NCI-H146 treated with DMSO at 0.1 percent for 48 hours (cell line): ENCODE measurements around the gene NUDT1.
"Not testable (repeated sequence)": the region's sequence is repeated elsewhere in the genome, so short reads cannot be mapped to it uniquely, and the experiment has no call there.

ENCODE experiments used
- DNase-seq: peaks from one replicate; lab custom pipeline; 2025; ENCODE audit not compliant: unreplicated experiment; lab: John Stamatoyannopoulos, UW

The NUDT1 gene

GRCh38 chr7:2264158-2264557 lies 22.1 kb downstream of the NUDT1 start:
- no peak for DNase-seq

DNA sequence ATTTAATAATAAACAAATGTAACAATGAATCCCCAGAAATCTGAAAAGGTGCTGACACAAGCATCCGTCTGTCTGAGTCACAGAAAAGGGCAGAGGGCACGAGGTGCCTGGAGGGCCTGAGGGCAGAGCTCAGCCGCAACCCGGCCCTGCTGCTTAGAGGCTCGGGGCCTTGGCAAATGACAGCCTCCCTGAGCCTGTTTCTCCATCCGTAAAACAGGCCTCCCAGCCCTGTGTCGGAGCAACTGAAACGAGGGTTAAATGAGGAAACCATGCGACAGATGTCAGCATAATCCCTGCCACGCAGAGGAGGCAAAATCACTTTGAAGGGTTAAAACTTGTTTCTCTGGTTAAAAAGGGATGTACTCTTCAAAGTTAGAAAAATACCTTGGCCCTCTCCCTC lies 24.9 kb downstream of the NUDT1 start:
- DNase-seq: no peak

DNA sequence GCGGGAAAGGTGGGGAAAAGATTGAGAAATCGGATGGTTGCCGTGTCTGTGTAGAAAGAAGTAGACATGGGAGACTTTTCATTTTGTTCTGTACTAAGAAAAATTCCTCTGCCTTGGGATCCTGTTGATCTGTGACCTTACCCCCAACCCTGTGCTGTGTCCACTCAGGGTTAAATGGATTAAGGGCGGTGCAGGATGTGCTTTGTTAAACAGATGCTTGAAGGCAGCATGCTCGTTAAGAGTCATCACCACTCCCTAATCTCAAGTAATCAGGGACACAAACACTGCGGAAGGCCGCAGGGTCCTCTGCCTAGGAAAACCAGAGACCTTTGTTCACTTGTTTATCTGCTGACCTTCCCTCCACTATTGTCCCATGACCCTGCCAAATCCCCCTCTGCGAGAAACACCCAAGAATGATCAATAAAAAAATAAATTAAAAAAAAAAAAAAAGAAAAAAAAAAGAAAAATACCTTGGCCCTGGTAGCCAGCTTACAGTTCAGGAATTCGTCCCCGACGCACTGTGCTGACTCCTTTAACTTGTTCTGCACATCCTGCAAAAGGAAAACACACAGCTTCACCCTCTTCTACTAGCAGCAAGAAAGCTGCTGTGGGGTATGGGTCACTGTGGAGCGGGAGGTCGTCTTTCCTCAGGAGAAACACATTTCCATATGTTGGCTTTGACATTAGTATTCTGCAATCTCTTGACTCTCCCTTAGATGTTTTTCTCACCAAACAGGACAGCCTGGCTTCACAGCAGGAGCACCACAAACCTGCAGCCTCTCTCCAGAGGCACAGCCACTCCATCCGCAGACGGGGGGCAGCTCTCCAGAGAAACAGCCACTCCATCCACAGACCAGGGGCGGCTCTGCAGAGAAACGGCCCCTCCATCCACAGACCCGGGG lies 27.3 kb downstream of the NUDT1 start:
- DNase-seq: not testable (repeated sequence)

DNA sequence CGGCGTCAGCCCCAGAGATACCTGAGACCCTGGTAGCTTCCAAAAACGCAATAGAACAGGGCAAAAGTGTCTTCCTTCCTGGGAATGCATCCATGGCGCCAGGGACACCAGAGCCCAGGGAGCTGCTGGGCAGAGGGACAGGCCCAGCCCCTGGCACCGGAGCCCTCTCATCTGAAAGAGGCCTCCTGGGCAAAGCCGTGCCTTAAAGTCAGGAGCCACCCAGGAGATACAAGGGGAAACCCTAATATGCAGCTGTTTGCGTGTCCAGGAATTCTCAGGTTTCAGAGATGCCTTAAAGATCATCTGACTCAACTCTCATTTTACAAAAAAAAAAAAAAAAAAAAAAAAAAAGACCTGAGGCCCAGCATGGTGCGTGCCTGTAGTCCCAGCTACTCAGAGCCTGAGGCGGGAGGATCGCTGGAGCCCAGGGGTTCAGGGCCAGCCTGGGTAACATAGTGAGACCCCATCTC lies 28.0 kb downstream of the NUDT1 start:
- no peak for DNase-seq

DNA sequence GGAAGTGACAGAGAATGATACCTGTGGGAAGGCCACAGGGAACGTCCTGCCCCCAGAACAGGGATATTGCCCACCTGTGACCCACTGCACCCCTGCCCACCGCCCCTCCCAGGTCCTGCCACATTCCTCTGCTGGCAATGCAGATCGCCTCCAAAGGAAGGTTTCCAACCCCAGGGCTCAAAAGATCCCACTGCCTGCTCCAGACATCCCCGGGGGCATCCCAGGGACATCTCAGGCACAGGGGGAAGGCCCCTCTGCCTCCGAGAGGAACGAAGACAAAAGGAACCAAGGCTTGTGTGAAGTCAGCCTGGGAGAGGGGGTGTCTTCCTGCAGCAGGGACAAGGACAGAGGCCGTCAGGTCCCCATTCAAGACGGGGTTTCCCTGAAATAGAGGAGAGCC lies 28.5 kb downstream of the NUDT1 start:
- DNase-seq: no peak

DNA sequence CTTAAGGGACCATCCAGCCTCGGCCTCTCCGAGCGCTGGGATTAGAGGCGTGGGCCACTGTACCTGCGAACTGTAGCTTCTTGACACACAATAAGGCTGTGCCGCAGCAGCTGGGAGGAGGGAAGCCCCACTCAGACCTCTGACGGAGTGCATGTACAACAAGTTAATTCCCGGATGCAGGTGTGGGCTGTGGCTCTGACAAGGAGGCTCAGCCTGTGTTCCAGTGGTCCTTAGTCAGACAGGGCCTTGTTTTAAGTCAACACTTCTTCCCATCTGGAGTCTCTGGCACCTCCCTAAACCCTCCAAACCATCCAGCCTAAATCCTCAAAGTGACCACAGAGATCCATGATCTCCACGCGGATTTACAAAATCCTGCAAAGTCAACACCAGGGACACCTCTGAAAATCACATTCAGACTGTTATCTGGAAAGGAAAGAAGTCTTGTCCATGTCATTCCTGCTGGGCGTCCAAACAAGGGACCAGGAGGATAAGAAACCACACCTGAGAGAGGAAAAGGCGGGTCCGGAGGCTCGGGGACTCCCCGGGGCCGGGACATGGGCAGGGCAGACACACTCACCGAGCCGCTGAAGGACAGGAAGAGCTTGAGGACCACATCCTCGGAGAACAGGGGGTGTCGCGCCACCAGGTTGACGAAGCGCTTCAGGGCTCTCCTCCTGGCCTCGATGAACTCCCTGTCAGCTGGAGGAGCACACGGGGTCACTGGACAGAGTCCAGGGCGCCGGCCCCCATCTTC lies 29.4 kb downstream of the NUDT1 start:
- DNase-seq: no peak

- DNase-seq: no peak
Observed at GRCh38 chr7:2272031-2272430, 30.0 kb downstream of the NUDT1 start.

DNA sequence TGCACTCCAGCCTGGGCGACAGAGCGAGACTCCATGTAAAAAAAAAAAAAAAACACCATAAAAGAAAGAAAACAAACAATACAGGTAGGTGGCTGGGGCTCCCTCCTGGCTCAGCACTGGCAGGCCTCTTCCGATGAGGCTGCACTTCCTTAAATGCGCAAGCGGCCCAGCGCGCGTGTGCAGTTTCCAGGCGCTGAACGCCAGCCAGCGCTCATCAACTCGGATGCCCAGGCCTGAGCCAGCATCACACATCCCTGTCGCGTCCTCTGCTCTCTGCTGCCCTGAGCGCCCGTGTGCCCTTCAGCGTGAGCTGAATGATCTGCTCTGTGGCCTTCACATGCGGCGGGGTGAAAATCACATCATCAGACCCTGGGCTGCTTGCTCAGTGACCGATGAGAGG lies 31.8 kb downstream of the NUDT1 start:
- DNase-seq: no peak

DNA sequence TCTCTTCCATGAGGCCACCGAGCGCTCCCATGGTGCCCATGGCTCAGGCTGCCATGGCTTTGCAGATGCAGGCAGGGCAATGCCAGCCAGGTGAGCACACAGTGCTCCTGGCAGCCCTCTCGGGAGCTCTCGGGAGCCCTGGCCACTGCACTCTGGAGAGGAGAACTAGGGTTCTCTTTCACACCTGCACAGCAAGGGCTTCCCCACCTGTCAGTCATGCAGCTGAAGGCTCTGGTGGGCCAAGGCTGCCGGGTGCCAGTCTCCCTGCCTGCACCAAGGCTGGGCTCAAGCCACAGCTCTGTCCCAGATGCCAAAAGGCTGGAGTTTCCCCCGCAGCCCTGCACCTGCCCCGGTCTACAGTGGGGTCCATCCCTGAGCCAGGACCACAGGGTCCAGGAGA lies 32.6 kb downstream of the NUDT1 start:
- no peak for DNase-seq

- no peak for DNase-seq
Observed at GRCh38 chr7:2275101-2275500, 33.1 kb downstream of the NUDT1 start.

- no peak for DNase-seq
Observed at GRCh38 chr7:2276107-2276506, 34.1 kb downstream of the NUDT1 start.

DNA sequence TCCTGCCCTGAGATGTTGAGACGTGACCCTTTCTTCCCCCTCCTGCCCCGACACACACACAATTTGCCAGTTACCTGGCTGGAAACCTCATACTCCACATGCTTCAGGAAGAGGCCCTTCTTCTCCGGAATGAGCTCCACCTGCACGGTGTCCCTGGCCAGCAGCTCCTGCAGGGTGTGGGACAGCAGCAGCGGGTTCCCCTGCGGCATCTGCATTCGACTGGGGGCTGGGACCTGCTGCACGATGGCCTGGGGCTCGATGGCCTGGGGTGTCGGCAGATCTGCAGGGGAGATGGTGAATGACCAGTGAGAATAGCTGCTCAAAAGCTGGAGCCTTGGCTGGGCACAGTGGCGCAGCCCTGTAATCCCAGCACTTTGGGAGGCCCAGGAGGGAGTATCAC lies 36.0 kb downstream of the NUDT1 start:
- no peak for DNase-seq

DNA sequence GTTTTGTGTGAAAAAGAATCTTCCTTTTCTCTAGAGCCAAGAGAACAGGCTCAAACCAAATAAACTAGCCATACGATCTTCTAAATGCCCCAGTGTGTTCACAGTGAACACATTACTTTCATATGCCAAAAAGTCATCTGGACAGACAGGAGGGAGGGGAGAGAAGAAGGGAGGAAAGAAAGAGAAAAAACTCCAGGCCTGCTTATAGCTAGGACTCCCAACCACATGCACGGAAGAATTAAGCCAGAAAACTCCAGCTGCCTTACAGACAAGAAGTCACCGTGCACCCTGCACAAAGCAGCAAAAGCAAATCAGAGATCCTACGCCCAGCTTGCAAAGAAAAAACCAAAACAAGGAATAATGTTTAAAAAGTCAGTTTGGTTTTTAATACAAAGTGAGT lies 37.9 kb downstream of the NUDT1 start:
- no peak for DNase-seq

DNA sequence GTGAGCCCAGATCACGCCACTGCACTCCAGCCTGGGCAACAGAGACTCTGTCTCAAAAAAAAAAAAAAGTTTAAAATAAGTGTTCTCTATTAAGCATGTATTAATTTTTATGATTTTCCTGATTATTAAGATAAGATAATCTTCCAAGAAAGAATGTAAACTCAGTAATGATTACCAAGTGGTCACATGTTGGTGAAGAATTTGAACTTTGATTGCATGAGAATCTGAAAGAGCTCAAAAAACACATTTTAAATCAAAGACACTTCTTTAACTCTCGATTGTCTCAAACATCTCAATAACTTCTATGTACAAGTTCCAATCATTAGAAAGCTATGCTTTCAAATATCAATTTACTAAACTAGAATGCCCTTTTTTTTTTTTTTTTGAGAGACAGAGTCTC lies 38.4 kb downstream of the NUDT1 start:
- no peak for DNase-seq

GRCh38 chr7:2281541-2281940 lies 39.5 kb downstream of the NUDT1 start:
- DNase-seq: no peak

GRCh38 chr7:2282185-2282751 lies 40.2 kb downstream of the NUDT1 start:
- no peak for DNase-seq

DNA sequence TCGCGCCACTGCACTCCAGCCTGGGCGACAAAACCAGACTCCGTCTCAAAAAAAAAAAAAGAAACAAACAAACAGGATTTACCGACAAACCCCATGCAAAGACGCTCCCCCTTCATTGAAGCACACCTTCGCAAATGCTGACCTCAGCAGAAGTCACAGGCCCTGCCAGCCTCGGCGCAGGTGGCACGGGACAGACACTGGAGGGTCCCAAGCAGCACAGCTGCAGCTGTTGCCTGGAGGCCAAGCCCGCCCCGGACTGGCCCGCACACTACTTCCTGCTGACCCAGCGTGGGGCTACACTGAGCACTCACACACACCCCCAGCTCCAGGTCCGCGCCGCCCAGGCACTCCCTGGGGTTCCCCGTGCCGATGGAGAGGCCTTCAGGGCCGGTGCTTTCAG lies 41.0 kb downstream of the NUDT1 start:
- DNase-seq: no peak

GRCh38 chr7:2287745-2288144 lies 45.7 kb downstream of the NUDT1 start:
- DNase-seq: no peak

GRCh38 chr7:2288503-2288902 lies 46.5 kb downstream of the NUDT1 start:
- DNase-seq: no peak

DNA sequence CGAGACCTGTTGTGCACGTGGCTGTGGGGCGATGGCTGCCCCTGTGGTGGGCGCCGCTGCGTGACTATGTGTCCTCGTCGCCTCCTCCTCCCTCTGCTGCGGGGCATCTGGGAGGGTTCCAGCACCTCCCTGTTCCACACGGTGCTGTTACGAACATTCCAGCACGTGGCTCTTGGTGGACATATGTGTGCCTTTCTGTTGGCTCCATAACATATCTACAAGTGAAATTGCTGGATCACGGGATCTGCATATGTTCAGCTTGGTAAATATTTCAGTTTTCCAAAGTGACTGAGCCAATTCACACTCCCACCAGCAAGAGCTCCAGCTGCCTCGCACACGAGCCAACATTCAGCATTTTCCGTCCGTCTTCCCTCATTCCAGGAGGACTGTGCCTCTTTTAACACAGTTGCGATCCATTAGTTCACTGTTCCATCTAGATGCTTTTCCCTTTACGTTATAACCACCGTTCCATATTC lies 47.1 kb downstream of the NUDT1 start:
- no peak for DNase-seq

- DNase-seq: no peak
Observed at GRCh38 chr7:2289621-2290020, 47.6 kb downstream of the NUDT1 start.

- no peak for DNase-seq
Observed at GRCh38 chr7:2290877-2291276, 48.9 kb downstream of the NUDT1 start.
